A673 (cell line): Measurements from ENCODE around the gene HSPB6. TPM values are rescaled to one million over a fixed set of nuclear protein-coding genes. Genes with fewer than 3 reads are reported as not detected.
A peak's percentile ranks its signal among the peaks of the same experiment; 100 is the strongest.

Experiments
- BruUV-seq: library from RNA; stranded (reverse); fragments of 400-500 nt; replicated peaks from 2 replicates; lab custom pipeline; 2021; lab: Mats Ljungman, UMichigan
- CTCF ChIA-PET: fragments of 300-600 bp; sonication (Branson Sonifier 250); formaldehyde crosslinking; loops from one replicate; lab custom pipeline; 2022; ENCODE audit warnings: antibody characterized with exemption; lab: Charles Lee
- POLR2A ChIA-PET: fragments of 300-600 bp; sonication (Branson Sonifier 250); formaldehyde crosslinking; loops from one replicate; lab custom pipeline; 2022; ENCODE audit warnings: antibody characterized with exemption; ENCODE audit not compliant: low non-redundant PET; lab: Charles Lee
- DNase-seq: peaks from one replicate; pipeline ENCODE4 v3.0.0-alpha.2; 2015; ENCODE audit warnings: low spot score
- H3K27ac ChIP-seq: fragments of 200-600 bp; sonication (generic); 2 replicates; pipeline ENCODE4 v1.5.1; 2016; ENCODE audit warnings: mixed run types, low read depth, mild to moderate bottlenecking, mixed read lengths, antibody characterized with exemption, low read length; ENCODE audit not compliant: poor library complexity, severe bottlenecking
- H3K27me3 ChIP-seq: fragments of 200-600 bp; sonication (generic); replicated peaks from 2 replicates; pipeline ENCODE4 v1.6.1; 2017; ENCODE audit warnings: mixed run types, low read depth, mild to moderate bottlenecking, mixed read lengths, antibody characterized with exemption, low read length; ENCODE audit not compliant: insufficient read depth, poor library complexity
- H3K36me3 ChIP-seq: fragments of 200-600 bp; sonication (generic); 2 replicates; pipeline ENCODE4 v1.6.1; 2016; ENCODE audit warnings: mixed run types, mild to moderate bottlenecking, mixed read lengths, antibody characterized with exemption, low read length; ENCODE audit not compliant: insufficient read depth, poor library complexity, severe bottlenecking
- H3K4me1 ChIP-seq: fragments of 200-600 bp; sonication (generic); 2 replicates; pipeline ENCODE4 v1.6.1; 2017; ENCODE audit warnings: mixed run types, mild to moderate bottlenecking, mixed read lengths, antibody characterized with exemption, low read length; ENCODE audit not compliant: insufficient read depth, poor library complexity, severe bottlenecking
- H3K4me3 ChIP-seq: fragments of 200-600 bp; sonication (generic); 2 replicates; pipeline ENCODE4 v1.5.1; 2016; ENCODE audit warnings: low read depth, mixed run types, mild to moderate bottlenecking, mixed read lengths, low read length; ENCODE audit not compliant: poor library complexity, severe bottlenecking
- H3K9me3 ChIP-seq: fragments of 200-600 bp; sonication (generic); 2 replicates; pipeline ENCODE4 v1.6.1; 2016; ENCODE audit warnings: mixed run types, low read depth, mild to moderate bottlenecking, mixed read lengths, antibody characterized with exemption, low read length; ENCODE audit not compliant: poor library complexity, severe bottlenecking
- EZH2 ChIP-seq: fragments of 200-600 bp; sonication (generic); IDR thresholded peaks from 2 replicates; pipeline ENCODE4 v1.6.1; 2017; ENCODE audit warnings: borderline replicate concordance, low read depth, mild to moderate bottlenecking, mixed read lengths, antibody characterized with exemption, low read length; ENCODE audit not compliant: poor library complexity, severe bottlenecking
- intact Hi-C: fragments of 100-400 bp; cut with micrococcal nuclease; formaldehyde crosslinking; loops from one replicate; pipeline ENCODE4 v1.10.0; 2022; ENCODE audit not compliant: unreplicated experiment
- total RNA-seq: library from RNA; stranded (reverse); gene quantifications from 2 replicates; pipeline ENCODE4 v1.2.3, GENCODE V29; 2021
- TF ChIP-seq, protein P1 (sequence below): fragments of 300-800, 200-600 bp; sonication (generic); conservative IDR thresholded peaks from 2 replicates; pipeline ENCODE4 v1.5.1; 2017; ENCODE audit warnings: low read depth, mild to moderate bottlenecking, antibody characterized with exemption, low read length, moderate library complexity, mixed read lengths

The HSPB6 gene
- total RNA-seq, 1 experiment from 2014 or later, result not detected

DNA sequence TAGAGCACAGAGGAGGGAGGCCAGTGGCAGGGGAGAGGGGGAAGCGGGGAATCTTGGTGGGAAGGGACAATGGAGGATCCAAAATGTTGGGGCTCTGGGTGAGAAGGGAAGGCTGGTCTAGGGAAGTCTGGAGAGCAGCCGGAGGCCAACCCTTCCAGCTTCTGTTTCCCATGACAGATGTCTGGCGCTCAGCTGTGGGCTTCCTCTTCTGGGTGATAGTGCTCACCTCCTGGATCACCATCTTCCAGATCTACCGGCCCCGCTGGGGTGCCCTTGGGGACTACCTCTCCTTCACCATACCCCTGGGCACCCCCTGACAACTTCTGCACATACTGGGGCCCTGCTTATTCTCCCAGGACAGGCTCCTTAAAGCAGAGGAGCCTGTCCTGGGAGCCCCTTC, 10.3 kb downstream of the HSPB6 start:
- H3K27ac ChIP-seq, result peak overlapping the region; percentile 99
- intact Hi-C loops, result loop anchor here (10.0 kb wide), 1 partner anchor 188 kb away; the partner anchor contains the start of gene LRFN3

DNA sequence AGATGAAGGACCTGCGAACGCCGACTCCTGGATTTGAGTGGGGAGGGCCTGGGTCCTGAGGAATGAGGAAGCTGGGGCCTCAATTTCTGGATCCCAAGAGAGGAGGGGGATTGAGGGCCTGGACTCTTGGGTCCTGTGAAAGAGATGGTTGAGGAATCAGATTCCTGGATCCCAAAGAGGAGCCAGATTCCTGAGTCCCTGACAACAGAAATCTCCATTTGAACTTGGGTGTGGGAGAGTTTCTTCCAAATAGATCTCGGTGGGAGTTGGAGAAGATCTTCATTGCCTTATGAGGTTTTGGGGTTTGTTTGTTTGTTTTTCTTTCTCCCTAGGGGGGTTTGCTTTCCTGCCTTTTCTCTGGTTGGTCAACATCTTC, 10.8 kb downstream of the HSPB6 start:
- H3K4me3 ChIP-seq, result peak overlapping the region; percentile 72
- no peaks in the 10 kb centered on the region for H3K27me3 ChIP-seq
- peaks cover 3% of the 10 kb centered on the region for H3K4me1 ChIP-seq
- TF ChIP-seq, protein P1, sequence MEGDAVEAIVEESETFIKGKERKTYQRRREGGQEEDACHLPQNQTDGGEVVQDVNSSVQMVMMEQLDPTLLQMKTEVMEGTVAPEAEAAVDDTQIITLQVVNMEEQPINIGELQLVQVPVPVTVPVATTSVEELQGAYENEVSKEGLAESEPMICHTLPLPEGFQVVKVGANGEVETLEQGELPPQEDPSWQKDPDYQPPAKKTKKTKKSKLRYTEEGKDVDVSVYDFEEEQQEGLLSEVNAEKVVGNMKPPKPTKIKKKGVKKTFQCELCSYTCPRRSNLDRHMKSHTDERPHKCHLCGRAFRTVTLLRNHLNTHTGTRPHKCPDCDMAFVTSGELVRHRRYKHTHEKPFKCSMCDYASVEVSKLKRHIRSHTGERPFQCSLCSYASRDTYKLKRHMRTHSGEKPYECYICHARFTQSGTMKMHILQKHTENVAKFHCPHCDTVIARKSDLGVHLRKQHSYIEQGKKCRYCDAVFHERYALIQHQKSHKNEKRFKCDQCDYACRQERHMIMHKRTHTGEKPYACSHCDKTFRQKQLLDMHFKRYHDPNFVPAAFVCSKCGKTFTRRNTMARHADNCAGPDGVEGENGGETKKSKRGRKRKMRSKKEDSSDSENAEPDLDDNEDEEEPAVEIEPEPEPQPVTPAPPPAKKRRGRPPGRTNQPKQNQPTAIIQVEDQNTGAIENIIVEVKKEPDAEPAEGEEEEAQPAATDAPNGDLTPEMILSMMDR, result no peak
- no peak for TF ChIP-seq EZH2
- H3K27ac ChIP-seq, result peak overlapping the region; percentile 99
- intact Hi-C loops, result loop anchor here (10.0 kb wide), 1 partner anchor 189 kb away; the partner anchor contains the start of gene LRFN3
- POLR2A ChIA-PET, result no interaction called here
- H3K9me3 ChIP-seq, result no peaks in the 10 kb centered on the region
- CTCF ChIA-PET, result interaction anchor here (0.6 kb wide), 1 partner anchor 74 kb away, joined by 3 read pairs; no protein-coding TSS in a partner anchor
- H3K36me3 ChIP-seq, result no peaks in the 10 kb centered on the region
- BruUV-seq, result no TSS peak
- DNase-seq, result no peak

More for the DNA sequence above, 10.3 kb downstream of the HSPB6 start:
- H3K4me1 ChIP-seq, result peaks cover 3% of the 10 kb centered on the region
- no peak for TF ChIP-seq EZH2
- TF ChIP-seq, protein P1, result no peak
- BruUV-seq, result no TSS peak
- ChIA-PET POLR2A (no interaction called here), CTCF (no interaction called here)
- H3K9me3 ChIP-seq, result no peaks in the 10 kb centered on the region
- no peaks in the 10 kb centered on the region for H3K36me3 ChIP-seq
- no peak for DNase-seq
- H3K27me3 ChIP-seq, result no peaks in the 10 kb centered on the region
- H3K4me3 ChIP-seq, result peak overlapping the region; percentile 72

DNA sequence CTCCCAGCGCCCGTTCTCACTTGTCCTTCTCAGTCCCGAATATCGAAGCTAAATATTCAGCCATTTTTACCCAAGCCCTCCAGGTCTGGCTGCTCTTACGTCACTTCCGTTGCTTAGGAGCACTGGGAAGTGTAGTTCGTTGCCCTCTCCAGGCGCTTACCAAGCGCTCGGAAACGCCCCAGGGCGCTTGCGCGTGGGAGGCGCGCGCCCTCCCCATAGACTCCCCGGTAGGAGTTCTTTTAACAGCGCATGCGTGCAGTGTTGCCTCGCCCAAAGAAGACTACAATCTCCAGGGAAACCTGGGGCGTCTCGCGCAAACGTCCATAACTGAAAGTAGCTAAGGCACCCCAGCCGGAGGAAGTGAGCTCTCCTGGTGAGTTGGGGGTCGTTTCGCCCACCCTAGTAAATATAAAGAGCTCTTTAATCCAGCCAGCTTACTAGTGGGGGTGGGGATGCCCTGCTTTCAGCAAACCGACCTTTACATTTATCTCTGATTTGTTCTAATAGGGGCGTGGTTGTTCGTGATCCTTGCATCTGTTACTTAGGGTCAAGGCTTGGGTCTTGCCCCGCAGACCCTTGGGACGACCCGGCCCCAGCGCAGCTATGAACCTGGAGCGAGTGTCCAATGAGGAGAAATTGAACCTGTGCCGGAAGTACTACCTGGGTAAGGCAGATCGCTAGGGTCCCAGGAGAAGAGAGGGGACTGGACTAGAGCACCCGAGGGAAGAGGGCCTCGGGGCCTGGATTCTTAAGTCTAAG, 11.3 kb downstream of the HSPB6 start, which contains the start of the genes PSENEN and U2AF1L4:
TSS of gene PSENEN (plus strand) at position 324 of the 759 bp plus-strand sequence. CDS start at position 604, 280 bp downstream.
TSS of gene U2AF1L4 (minus strand) at position 91 of the 759 bp plus-strand sequence. CDS start at position 64, 27 bp downstream.
- H3K9me3 ChIP-seq, result no peaks in the 10 kb centered on the region
- peak within 1 kb of the TSS; percentile 72 for H3K4me3 ChIP-seq
- peak within 1 kb of the TSS; percentile 99 for H3K27ac ChIP-seq
- intact Hi-C loops, result loop anchor here (10.0 kb wide), 1 partner anchor 189 kb away; the partner anchor contains the start of gene LRFN3
- peaks cover 3% of the 10 kb centered on the region for H3K4me1 ChIP-seq
- ChIA-PET CTCF (interaction anchor here (0.6 kb wide), 1 partner anchor 74 kb away, joined by 3 read pairs; no protein-coding TSS in a partner anchor), POLR2A (interaction anchor here (0.7 kb wide), 1 partner anchor 15 kb away, joined by 3 read pairs; no protein-coding TSS in a partner anchor)
- TF ChIP-seq, protein P1, result no peak
- no peak for TF ChIP-seq EZH2
- DNase-seq, result peak; percentile 99
- no peaks in the 10 kb centered on the region for H3K36me3 ChIP-seq
- H3K27me3 ChIP-seq, result no peaks in the 10 kb centered on the region
- BruUV-seq, result TSS peak; percentile 72
